ENCODE data around the gene TBC1D13. TPM values are rescaled to one million over a fixed set of nuclear protein-coding genes. Genes with fewer than 3 reads are reported as not detected.

Gene TBC1D13
- total and polyA plus RNA-seq, 9 of the 15 experiments (the other 6 are each of a cell fraction or from before 2014, with no cell fraction given): 2.3 to 28.7 (median 11.4) TPM

DNA sequence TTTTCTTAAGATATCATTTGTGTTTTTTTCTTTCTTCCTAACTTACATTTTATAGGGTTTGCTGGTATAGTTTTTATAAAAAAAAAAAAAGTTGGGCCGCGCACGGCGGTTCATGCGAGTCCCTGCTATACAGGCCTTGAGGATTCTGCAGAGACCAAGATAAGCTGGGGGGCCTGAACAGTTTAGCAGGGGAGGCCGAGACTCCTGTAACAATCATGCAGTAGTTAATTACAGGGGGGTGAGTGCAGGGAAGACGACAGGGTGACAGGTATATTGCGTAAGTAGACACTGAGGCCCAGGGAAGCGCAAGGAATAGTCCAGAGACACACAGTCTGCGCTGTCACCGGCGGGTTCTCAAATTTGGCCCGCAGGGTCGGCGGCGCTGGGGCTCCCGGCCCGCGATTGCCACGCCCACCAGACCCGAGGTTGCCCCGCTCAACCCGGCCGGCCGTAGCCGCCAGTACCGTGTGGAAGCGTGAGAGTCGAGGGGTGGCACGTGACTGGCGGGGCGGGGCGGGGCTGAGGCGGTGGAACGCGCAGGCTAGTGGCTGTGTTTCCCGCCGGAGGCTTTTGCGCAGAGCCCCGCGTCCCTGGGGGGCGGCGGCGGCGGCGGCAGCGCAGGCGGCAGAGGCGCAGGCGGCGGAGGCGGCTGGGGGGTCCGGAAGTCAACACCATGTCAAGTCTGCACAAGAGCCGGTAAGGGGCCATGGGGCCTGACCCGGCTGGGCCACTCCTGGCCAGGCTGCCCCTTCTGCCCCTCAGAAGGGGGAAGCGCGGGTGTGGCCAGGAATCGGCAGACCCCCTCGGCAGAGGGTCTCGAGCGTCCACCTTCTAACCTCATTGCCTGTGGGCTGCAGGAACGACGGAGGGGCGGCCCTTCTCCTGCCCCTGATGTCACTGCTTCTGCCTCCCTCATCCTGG, at the start of gene TBC1D13 (continued):
- TF ChIP-seq FOXA3 (CRISPR knock-in tag; conservative IDR thresholded peaks at IDR 0.05 in 1 of 2, IDR thresholded peaks at IDR 0.05 in 1 of 2) (peak in 1 of 2 experiments; percentile 90; a peak in 1 of 4 replicates), ZFX (CRISPR knock-in tag; IDR thresholded peaks at IDR 0.05) (peak; percentile 93), NFIC (IDR thresholded peaks at IDR 0.05) (peak; percentile 60), HDAC8 (tag; IDR thresholded peaks at IDR 0.05) (peak; percentile 54; the same call in 1 of the 2 replicates), TRIM24 (IDR thresholded peaks at IDR 0.05) (peak; percentile 57 to 95; a peak in 3 of 4 replicates), ETV1 (tag; conservative IDR thresholded peaks at IDR 0.05; ENCODE audit: low read depth) (no peak; the same call in 1 of the 2 replicates), ETV6 (IDR thresholded peaks at IDR 0.05; ENCODE audit: borderline replicate concordance in 1 of 2, low read depth in 2 of 2, low read length in 1 of 2) (no peak), ETV6 (CRISPR knock-in tag; IDR thresholded peaks at IDR 0.05; ENCODE audit: borderline replicate concordance) (peak; percentile 80; the same call in 1 of the 2 replicates), CAMTA2 (CRISPR knock-in tag; conservative IDR thresholded peaks at IDR 0.05) (no peak), CSDE1 (IDR thresholded peaks at IDR 0.05) (no peak), NR3C1 (CRISPR knock-in tag; IDR thresholded peaks at IDR 0.05) (peak; percentile 82; the same call in 1 of the 2 replicates), ZSCAN32 (CRISPR knock-in tag; IDR thresholded peaks at IDR 0.05) (no peak), NRF1 (conservative IDR thresholded peaks at IDR 0.05 in 1 of 2, IDR thresholded peaks at IDR 0.05 in 1 of 2) (peak; percentile 81 to 83), BRF1 (IDR thresholded peaks at IDR 0.05; ENCODE audit: borderline replicate concordance, extremely low read depth, insufficient read length) (no peak), SP1 (CRISPR knock-in tag; IDR thresholded peaks at IDR 0.05) (peak; percentile 98), KDM5B (IDR thresholded peaks at IDR 0.05; ENCODE audit: insufficient replicate concordance, low read depth, low read length) (peak; percentile 79), BDP1 (IDR thresholded peaks at IDR 0.05; ENCODE audit: insufficient read depth, insufficient read length) (no peak), KAT8 (IDR thresholded peaks at IDR 0.05; ENCODE audit: low read depth) (no peak), HEY1 (CRISPR knock-in tag; IDR thresholded peaks at IDR 0.05; ENCODE audit: borderline replicate concordance) (no peak), ZNF316 (IDR thresholded peaks at IDR 0.05) (no peak), KLF10 (CRISPR knock-in tag; IDR thresholded peaks at IDR 0.05) (no peak), FOXK2 (conservative IDR thresholded peaks at IDR 0.05 in 1 of 2, IDR thresholded peaks at IDR 0.05 in 1 of 2; ENCODE audit: low read depth in 2 of 2) (peak; percentile 25 to 84; a peak in 1 of 4 replicates), ZNF766 (CRISPR knock-in tag; conservative IDR thresholded peaks at IDR 0.05) (no peak), U2AF2 (optimal IDR thresholded peaks at IDR 0.05; ENCODE audit: low read depth, low read length) (no peak)
- TF ChIP-seq, protein P1, sequence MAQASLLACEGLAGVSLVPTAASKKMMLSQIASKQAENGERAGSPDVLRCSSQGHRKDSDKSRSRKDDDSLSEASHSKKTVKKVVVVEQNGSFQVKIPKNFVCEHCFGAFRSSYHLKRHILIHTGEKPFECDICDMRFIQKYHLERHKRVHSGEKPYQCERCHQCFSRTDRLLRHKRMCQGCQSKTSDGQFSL (CRISPR knock-in tag; IDR thresholded peaks at IDR 0.05): peak; percentile 90
- TF ChIP-seq, protein P1 (tag; IDR thresholded peaks at IDR 0.05): peak in 1 of 2 experiments; percentile 62; a peak in 1 of 4 replicates
- TF ChIP-seq, protein P2, sequence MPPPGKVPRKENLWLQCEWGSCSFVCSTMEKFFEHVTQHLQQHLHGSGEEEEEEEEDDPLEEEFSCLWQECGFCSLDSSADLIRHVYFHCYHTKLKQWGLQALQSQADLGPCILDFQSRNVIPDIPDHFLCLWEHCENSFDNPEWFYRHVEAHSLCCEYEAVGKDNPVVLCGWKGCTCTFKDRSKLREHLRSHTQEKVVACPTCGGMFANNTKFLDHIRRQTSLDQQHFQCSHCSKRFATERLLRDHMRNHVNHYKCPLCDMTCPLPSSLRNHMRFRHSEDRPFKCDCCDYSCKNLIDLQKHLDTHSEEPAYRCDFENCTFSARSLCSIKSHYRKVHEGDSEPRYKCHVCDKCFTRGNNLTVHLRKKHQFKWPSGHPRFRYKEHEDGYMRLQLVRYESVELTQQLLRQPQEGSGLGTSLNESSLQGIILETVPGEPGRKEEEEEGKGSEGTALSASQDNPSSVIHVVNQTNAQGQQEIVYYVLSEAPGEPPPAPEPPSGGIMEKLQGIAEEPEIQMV (tag; conservative IDR thresholded peaks at IDR 0.05; ENCODE audit: low read depth): no peak
